GM21381 (cell line): Measurements from ENCODE around the gene METTL15.
A peak's percentile ranks its signal among the peaks of the same experiment; 100 is the strongest.
"Not testable (repeated sequence)": the region's sequence is repeated elsewhere in the genome, so short reads cannot be mapped to it uniquely, and the experiment has no call there.

Experiments used
- ATAC-seq: cut with Tn5 transposase; IDR thresholded peaks from one replicate; pipeline ENCODE4 v1.9.1; 2021; ENCODE audit warnings: mild to moderate bottlenecking, moderate library complexity; ENCODE audit not compliant: unreplicated experiment

Gene METTL15

GRCh38 chr11:28284196-28284595 is 176.0 kb downstream of the METTL15 start:
- ATAC-seq: no peak

GRCh38 chr11:28289444-28289843 is 181.3 kb downstream of the METTL15 start:
- no peak for ATAC-seq

- not testable (repeated sequence) for ATAC-seq
These were observed 182.8 kb downstream of the METTL15 start for GRCh38 chr11:28290995-28291394.

- ATAC-seq: peak; percentile 95
These were observed 188.2 kb downstream of the METTL15 start for GRCh38 chr11:28296426-28296825.

GRCh38 chr11:28298209-28298608 is 190.0 kb downstream of the METTL15 start:
- no peak for ATAC-seq

- no peak for ATAC-seq
These were observed 195.4 kb downstream of the METTL15 start for GRCh38 chr11:28303477-28304191.

GRCh38 chr11:28315440-28315839 is 207.3 kb downstream of the METTL15 start:
- ATAC-seq: no peak

- ATAC-seq: no peak
These were observed 210.7 kb downstream of the METTL15 start for GRCh38 chr11:28318871-28319270.

GRCh38 chr11:28323621-28324020 is 215.4 kb downstream of the METTL15 start:
- no peak for ATAC-seq

- ATAC-seq: peak; percentile 72
These were observed 224.2 kb downstream of the METTL15 start for GRCh38 chr11:28332393-28332792.

GRCh38 chr11:28337701-28338100 is 229.5 kb downstream of the METTL15 start:
- ATAC-seq: no peak

GRCh38 chr11:28338371-28338770 is 230.2 kb downstream of the METTL15 start:
- ATAC-seq: no peak

GRCh38 chr11:28339488-28339887 is 231.3 kb downstream of the METTL15 start:
- no peak for ATAC-seq

- no peak for ATAC-seq
These were observed 234.5 kb downstream of the METTL15 start for GRCh38 chr11:28342716-28343115.

GRCh38 chr11:28343304-28344233 is 235.4 kb downstream of the METTL15 start:
- ATAC-seq: no peak

GRCh38 chr11:28346209-28346608 is 238.0 kb downstream of the METTL15 start:
- ATAC-seq: no peak

GRCh38 chr11:28346721-28347120 is 238.5 kb downstream of the METTL15 start:
- ATAC-seq: no peak

- ATAC-seq: no peak
These were observed 239.2 kb downstream of the METTL15 start for GRCh38 chr11:28347371-28347770.

GRCh38 chr11:28350216-28350615 is 242.0 kb downstream of the METTL15 start:
- ATAC-seq: no peak

- no peak for ATAC-seq
These were observed 245.8 kb downstream of the METTL15 start for GRCh38 chr11:28353991-28354390.

- ATAC-seq: no peak
These were observed 258.6 kb downstream of the METTL15 start for GRCh38 chr11:28366549-28367346.
